Germinal center (tissue), 1 donor: ENCODE data around the gene G6PD.
"Not testable (repeated sequence)": the region's sequence is repeated elsewhere in the genome, so short reads cannot be mapped to it uniquely, and the experiment has no call there.

Experiments
- DNase-seq: peaks from one replicate; pipeline ENCODE4 v3.0.0; 2012; ENCODE audit warnings: mixed read lengths, low spot score

The G6PD gene

GRCh38 chrX:154546354-154547244 is at the start of gene G6PD:
TSS of gene G6PD (minus strand) at chrX:154546846. CDS start at chrX:154546155, 691 bp downstream.
- peak; percentile 92 for DNase-seq

- DNase-seq = no peak
These were observed 49.1 kb upstream of the G6PD start for GRCh38 chrX:154595559-154596249.

GRCh38 chrX:154594491-154594890 is 47.8 kb upstream of the G6PD start:
- no peak for DNase-seq

- DNase-seq = no peak
These were observed 46.6 kb upstream of the G6PD start for GRCh38 chrX:154593201-154593600.

DNA sequence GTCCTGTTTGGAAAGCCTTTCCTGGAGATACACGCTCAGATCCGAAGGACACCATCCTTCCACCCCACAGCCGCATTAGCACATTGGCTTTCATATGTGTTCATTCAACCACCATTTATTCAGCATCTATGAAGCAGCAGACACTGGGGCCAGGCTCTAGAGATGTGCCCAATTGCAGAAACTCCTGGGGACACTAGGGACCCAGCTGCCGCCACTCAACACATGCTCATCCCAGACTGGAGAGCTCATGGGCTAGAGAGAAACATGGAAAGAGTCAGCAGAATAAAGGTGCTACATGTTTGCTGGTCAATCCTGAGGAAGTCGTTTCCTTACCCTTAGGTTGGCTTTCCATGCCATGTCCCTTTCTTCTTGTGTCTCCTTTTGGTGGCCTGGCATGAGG is 45.9 kb upstream of the G6PD start:
- no peak for DNase-seq

- not testable (repeated sequence) for DNase-seq
These were observed 43.8 kb upstream of the G6PD start for GRCh38 chrX:154590415-154590814.

GRCh38 chrX:154584585-154585183 is 38.0 kb upstream of the G6PD start, which contains the start of gene CTAG1A:
TSS of gene CTAG1A (plus strand) at chrX:154585133. CDS start at chrX:154585207, 74 bp downstream.
- DNase-seq = not testable (repeated sequence)

DNA sequence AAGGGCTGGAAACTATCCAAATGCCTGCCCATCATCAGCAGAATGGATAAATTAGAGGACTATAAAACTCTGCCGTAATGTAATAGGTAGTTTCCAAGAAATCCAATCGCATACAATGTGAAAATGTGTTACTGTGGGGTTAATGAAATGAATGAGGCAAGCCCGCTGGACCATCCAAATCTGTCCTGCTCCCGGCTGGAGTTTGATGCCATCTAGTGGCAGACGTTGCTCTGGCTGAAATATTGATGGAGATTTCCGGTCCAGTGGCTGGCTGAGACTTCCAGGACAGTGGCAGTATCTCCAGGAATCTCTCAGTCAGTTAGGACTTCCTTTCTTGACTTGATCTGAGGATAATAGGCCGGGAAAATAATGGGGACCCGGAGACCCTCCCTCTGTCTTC is 36.3 kb upstream of the G6PD start:
- DNase-seq = not testable (repeated sequence)

- DNase-seq = not testable (repeated sequence)
These were observed 28.4 kb upstream of the G6PD start for GRCh38 chrX:154575076-154575475.

DNA sequence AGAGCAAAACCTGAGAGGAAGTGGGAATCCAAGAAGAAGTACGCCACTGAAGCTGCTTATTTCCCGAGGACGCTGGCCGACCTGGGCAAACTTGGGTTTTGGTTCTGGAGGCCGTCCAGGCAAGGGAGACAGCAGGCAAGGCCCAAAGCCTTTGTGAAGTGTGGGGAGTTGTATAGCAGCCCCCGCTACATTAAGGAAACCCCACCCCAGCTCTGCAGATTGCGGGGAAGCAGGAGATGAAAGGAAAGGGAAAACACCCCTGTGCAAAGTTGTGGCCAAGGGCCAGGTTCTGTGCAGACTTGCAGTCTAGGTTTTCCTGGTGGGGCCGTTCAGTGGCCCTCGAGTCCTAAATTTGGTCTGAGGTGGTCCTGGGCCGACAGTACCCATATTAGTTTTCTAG is 26.4 kb upstream of the G6PD start:
- not testable (repeated sequence) for DNase-seq

- not testable (repeated sequence) for DNase-seq
These were observed 23.7 kb upstream of the G6PD start for GRCh38 chrX:154570361-154570760.

DNA sequence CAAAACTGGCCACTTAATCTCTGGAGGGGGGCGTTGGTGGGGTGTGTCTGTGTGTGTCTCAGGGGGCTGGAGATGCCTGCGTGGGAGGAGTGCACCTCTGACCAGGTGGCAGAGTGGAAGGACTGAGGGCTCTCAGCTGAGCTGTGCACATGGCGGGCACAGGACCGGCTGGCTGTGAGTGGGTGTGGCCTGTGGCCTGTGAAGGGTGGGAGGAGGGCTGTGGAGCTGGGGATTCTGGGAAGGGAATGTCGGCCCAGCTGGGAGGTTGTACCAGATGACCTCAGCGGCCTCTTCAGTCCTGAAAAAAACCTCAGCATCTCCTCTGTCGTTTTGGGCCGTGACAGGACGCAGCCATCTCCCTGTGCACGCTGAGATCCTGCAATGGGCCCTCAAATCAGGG is 15.6 kb upstream of the G6PD start:
- not testable (repeated sequence) for DNase-seq

- DNase-seq = not testable (repeated sequence)
These were observed 13.7 kb upstream of the G6PD start for GRCh38 chrX:154560326-154560725.

GRCh38 chrX:154558896-154559295 is 12.2 kb upstream of the G6PD start:
- not testable (repeated sequence) for DNase-seq

DNA sequence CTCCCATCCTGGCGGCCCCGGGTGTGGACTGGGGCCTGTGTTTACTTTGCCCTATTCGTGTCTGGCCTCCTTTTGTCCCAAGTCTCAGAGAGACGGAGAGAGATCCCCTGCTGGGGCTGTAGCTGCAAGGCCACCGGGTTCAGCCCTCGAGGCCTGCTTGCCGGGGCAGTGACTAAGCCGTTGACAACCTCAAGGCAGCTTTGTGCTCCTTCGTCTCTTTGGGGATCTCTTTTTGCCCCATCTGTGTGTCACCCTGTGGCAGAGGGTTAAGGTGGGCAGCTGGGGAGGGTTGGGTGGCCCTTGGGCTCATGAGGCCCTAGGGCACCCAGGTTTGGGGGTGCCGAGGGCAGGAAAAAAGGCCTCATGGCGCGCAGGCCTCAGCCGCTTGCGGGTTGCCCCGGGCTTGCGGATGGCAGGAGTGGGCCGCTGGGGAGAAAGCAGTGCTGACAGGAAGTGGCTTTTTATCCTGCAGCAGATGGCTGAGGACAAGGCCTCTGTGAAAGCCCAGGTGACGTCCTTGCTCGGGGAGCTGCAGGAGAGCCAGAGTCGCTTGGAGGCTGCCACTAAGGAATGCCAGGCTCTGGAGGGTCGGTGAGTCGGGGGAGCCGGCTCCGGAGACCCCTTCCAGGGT is 11.5 kb upstream of the G6PD start:
- DNase-seq = not testable (repeated sequence)

GRCh38 chrX:154552112-154552806 is 5.6 kb upstream of the G6PD start:
- DNase-seq = not testable (repeated sequence)

DNA sequence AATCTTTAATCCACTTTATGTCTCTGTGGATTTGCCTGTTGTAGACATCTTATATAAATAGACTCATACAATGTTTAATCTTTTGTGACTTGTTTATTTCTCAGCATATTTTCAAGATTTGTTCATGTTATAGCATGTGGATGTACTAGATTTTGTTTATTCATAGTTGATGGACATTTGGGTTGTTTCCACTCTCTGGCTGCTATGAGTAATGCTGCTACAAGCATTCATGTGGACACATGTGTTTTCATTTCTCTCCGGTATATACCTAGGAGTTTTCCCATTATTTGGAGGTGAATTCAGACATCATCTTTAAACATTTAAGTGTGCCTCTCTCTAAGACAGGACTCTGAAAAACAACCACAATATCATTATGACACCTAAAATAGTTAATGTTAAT is 3.1 kb upstream of the G6PD start:
- DNase-seq = no peak

GRCh38 chrX:154548028-154548316 is 1.3 kb upstream of the G6PD start:
- no peak for DNase-seq

DNA sequence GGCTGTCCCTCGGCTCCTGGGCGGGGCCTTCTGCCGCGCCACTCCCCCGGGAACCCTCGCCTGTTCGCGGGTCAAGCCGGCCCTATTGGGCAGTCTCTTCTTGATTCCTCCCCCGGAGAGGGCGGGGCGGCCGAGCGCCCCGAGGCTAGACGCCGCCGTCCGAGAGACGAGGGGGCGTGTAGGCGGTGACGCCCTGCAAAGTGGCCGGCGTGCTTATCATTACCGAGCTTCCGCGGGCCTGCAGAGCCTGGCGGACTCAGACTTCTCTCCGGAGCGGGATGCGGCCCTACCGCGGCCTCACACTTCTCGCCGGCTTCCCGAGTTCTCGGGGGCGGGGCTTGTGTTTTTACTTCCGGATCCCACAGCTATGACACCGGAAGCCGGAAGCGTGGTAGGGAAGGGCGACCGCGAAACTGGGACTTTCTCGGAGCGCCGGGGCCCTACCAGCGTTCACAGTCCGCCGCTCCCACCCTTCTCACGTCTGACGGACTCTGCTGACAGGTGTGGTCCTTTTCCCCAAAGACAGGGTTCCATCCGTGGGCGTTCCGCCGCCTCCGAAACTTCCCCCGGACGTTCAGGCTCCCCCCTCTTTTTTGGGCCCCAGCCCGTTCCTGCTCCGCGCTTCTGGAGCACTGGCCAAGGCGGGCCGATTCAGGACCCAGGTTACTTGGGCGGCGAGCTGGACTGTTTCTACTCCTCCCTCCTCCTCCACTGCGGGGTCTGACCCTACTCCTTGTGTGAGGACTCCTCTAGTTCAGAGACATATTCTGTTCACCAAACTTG is 790 bp upstream of the G6PD start, which contains the start of gene IKBKG:
IKBKG (plus strand) TSS at position 376 of the 783 bp plus-strand sequence. CDS start 4,383 bp downstream, outside the sequence.
- DNase-seq = peak; percentile 90

GRCh38 chrX:154545673-154546274 is 872 bp downstream of the G6PD start:
- no peak for DNase-seq
